Neutrophil (primary cell): ENCODE data around the gene OSTM1.

ENCODE experiments used
- H3K27ac ChIP-seq: fragments of 200-600 bp; sonication (generic); 2 replicates; pipeline ENCODE4 v1.5.1; 2016; ENCODE audit warnings: mild to moderate bottlenecking, moderate library complexity
- H3K27me3 ChIP-seq: fragments of 200-600 bp; sonication (generic); 2 replicates; pipeline ENCODE4 v1.6.0; 2016; ENCODE audit warnings: mild to moderate bottlenecking
- H3K36me3 ChIP-seq: fragments of 200-600 bp; sonication (generic); 2 replicates; pipeline ENCODE4 v1.5.1; 2017
- H3K4me1 ChIP-seq, 2 experiments: fragments of 200-600 bp in 1 of 2; sonication (generic) in 1 of 2; 1 replicate in 1 of 2; 2 replicates in 1 of 2; pipeline versions ENCODE4 v1.5.1 to v1.6.1; 2013 to 2016; ENCODE audit warnings: low read depth in 1 of 2, low read length in 1 of 2, mild to moderate bottlenecking in 1 of 2, moderate library complexity in 1 of 2; ENCODE audit not compliant: control insufficient read depth in 1 of 2, insufficient read depth in 1 of 2
- H3K4me3 ChIP-seq, 2 experiments: fragments of 200-600 bp in 1 of 2; sonication (generic) in 1 of 2; 1 replicate in 1 of 2; 2 replicates in 1 of 2; pipeline ENCODE4 v1.5.1; 2013 to 2016; ENCODE audit warnings: low read depth in 1 of 2, low read length in 1 of 2, mild to moderate bottlenecking in 1 of 2, moderate library complexity in 1 of 2
- H3K9me3 ChIP-seq: fragments of 200-600 bp; sonication (generic); 2 replicates; pipeline ENCODE4 v1.5.1; 2016
- CTCF ChIP-seq: fragments of 200-600 bp; sonication (generic); IDR thresholded peaks from 2 replicates; pipeline ENCODE4 v1.5.1; 2016; ENCODE audit warnings: antibody characterized with exemption

OSTM1 gene

GRCh38 chr6:108051481-108051880, 23.1 kb downstream of the OSTM1 start:
- Histone ChIP-seq H3K36me3 (peaks cover 69% of the 10 kb centered on the region), H3K4me3 (no peak overlapping the region), H3K9me3 (no peaks in the 10 kb centered on the region), H3K27me3 (no peaks in the 10 kb centered on the region), H3K4me1 (no peaks in the 10 kb centered on the region), H3K27ac (no peak overlapping the region)
- TF ChIP-seq CTCF, result no peak

- Histone ChIP-seq H3K27ac (no peak overlapping the region), H3K27me3 (no peaks in the 10 kb centered on the region), H3K4me3 (no peak overlapping the region), H3K9me3 (no peaks in the 10 kb centered on the region), H3K36me3 (peaks cover 71% of the 10 kb centered on the region), H3K4me1 (no peaks in the 10 kb centered on the region)
- no peak for TF ChIP-seq CTCF
Observed at GRCh38 chr6:108039681-108040080, 34.9 kb downstream of the OSTM1 start.

GRCh38 chr6:108036884-108037283, 37.7 kb downstream of the OSTM1 start:
- H3K36me3 ChIP-seq, result peaks cover 69% of the 10 kb centered on the region
- no peak overlapping the region for H3K27ac ChIP-seq
- H3K9me3 ChIP-seq, result no peaks in the 10 kb centered on the region
- no peaks in the 10 kb centered on the region for H3K4me1 ChIP-seq
- TF ChIP-seq CTCF, result no peak
- H3K27me3 ChIP-seq, result no peaks in the 10 kb centered on the region
- H3K4me3 ChIP-seq, result no peak overlapping the region

- H3K27me3 ChIP-seq, result no peaks in the 10 kb centered on the region
- H3K27ac ChIP-seq, result no peak overlapping the region
- H3K9me3 ChIP-seq, result no peaks in the 10 kb centered on the region
- H3K36me3 ChIP-seq, result peaks cover 43% of the 10 kb centered on the region
- H3K4me1 ChIP-seq, result peaks cover 6% of the 10 kb centered on the region in 2 experiments
- no peak for TF ChIP-seq CTCF
- H3K4me3 ChIP-seq, result no peak overlapping the region
Observed at GRCh38 chr6:108031968-108032367, 42.6 kb downstream of the OSTM1 start.

GRCh38 chr6:108030211-108030610, 44.3 kb downstream of the OSTM1 start:
- no peak overlapping the region for H3K27ac ChIP-seq
- H3K9me3 ChIP-seq, result no peaks in the 10 kb centered on the region
- peaks cover 34% of the 10 kb centered on the region for H3K36me3 ChIP-seq
- H3K4me1 ChIP-seq, result peaks cover 6% of the 10 kb centered on the region in 2 experiments
- no peak overlapping the region for H3K4me3 ChIP-seq
- TF ChIP-seq CTCF, result no peak
- no peaks in the 10 kb centered on the region for H3K27me3 ChIP-seq
